GM23338 (cell line): ENCODE data around the gene ASZ1. TPM values are rescaled to one million over a fixed set of nuclear protein-coding genes. Genes with fewer than 3 reads are reported as not detected.

ENCODE experiments used
- ATAC-seq: fragments of 200-7000 bp; cut with Tn5 transposase; 3 replicates; pipeline ENCODE4 v1.9.1; 2020
- DNase-seq: peaks from one replicate; pipeline ENCODE4 v3.0.0-alpha.2; 2015; ENCODE audit warnings: low spot score
- H2AFZ ChIP-seq: fragments of 200-600 bp; sonication (generic); 2 replicates; pipeline ENCODE4 v1.8.0; 2016; ENCODE audit warnings: antibody characterized with exemption, mild to moderate bottlenecking, moderate library complexity
- H3F3A ChIP-seq: fragments of 200-600 bp; sonication (generic); replicated peaks from 2 replicates; pipeline ENCODE4 v1.8.0; 2017; ENCODE audit warnings: antibody characterized with exemption, mixed run types, low read depth
- H3K27ac ChIP-seq: fragments of 200-600 bp; sonication (generic); 2 replicates; pipeline ENCODE4 v1.6.1; 2016; ENCODE audit warnings: low read depth
- H3K27me3 ChIP-seq: fragments of 200-600 bp; sonication (generic); 2 replicates; pipeline ENCODE4 v1.8.0; 2016; ENCODE audit warnings: mild to moderate bottlenecking, mixed run types, moderate library complexity; ENCODE audit not compliant: insufficient read depth
- H3K36me3 ChIP-seq: fragments of 200-600 bp; sonication (generic); 2 replicates; pipeline ENCODE4 v1.8.0; 2016; ENCODE audit warnings: mild to moderate bottlenecking; ENCODE audit not compliant: insufficient read depth
- H3K4me1 ChIP-seq: fragments of 200-600 bp; sonication (generic); 2 replicates; pipeline ENCODE4 v1.8.0; 2016; ENCODE audit warnings: mild to moderate bottlenecking, moderate library complexity; ENCODE audit not compliant: insufficient read depth
- H3K4me2 ChIP-seq: fragments of 200-600 bp; sonication (generic); 2 replicates; pipeline ENCODE4 v1.7.1; 2017; ENCODE audit warnings: mixed run types
- H3K4me3 ChIP-seq: fragments of 200-600 bp; sonication (generic); 2 replicates; pipeline ENCODE4 v1.6.1; 2016; ENCODE audit warnings: mixed run types
- H3K79me2 ChIP-seq: fragments of 200-600 bp; sonication (generic); replicated peaks from 2 replicates; pipeline ENCODE4 v1.8.0; 2017; ENCODE audit warnings: mild to moderate bottlenecking; ENCODE audit not compliant: insufficient read depth
- H3K9me2 ChIP-seq: fragments of 200-600 bp; sonication (generic); 2 replicates; pipeline ENCODE4 v1.8.0; 2017; ENCODE audit not compliant: insufficient read depth
- H4K20me1 ChIP-seq: fragments of 200-600 bp; sonication (generic); replicated peaks from 2 replicates; pipeline ENCODE4 v1.8.0; 2017; ENCODE audit warnings: mild to moderate bottlenecking; ENCODE audit not compliant: insufficient read depth
- H3K27ac Mint-ChIP-seq: 2 replicates; pipeline ENCODE4 v1.8.0; 2020; ENCODE audit warnings: inconsistent platforms, mild to moderate bottlenecking, moderate library complexity, mixed read lengths
- H3K27me3 Mint-ChIP-seq: 3 replicates; pipeline ENCODE4 v1.8.0; 2022; ENCODE audit warnings: low read depth, mild to moderate bottlenecking, moderate library complexity, mixed read lengths, inconsistent platforms; ENCODE audit not compliant: insufficient read depth, poor library complexity
- H3K36me3 Mint-ChIP-seq: 3 replicates; pipeline ENCODE4 v1.8.0; 2021; ENCODE audit warnings: low read depth, mild to moderate bottlenecking, inconsistent platforms, moderate library complexity, mixed read lengths
- H3K4me1 Mint-ChIP-seq: 3 replicates; pipeline ENCODE4 v1.8.0; 2020; ENCODE audit warnings: mild to moderate bottlenecking, inconsistent platforms, mixed read lengths
- H3K4me3 Mint-ChIP-seq: 3 replicates; pipeline ENCODE4 v1.8.0; 2021; ENCODE audit warnings: moderate library complexity, mild to moderate bottlenecking, inconsistent platforms, mixed read lengths
- H3K9me3 Mint-ChIP-seq: 3 replicates; pipeline ENCODE4 v1.8.0; 2020; ENCODE audit warnings: moderate library complexity, mild to moderate bottlenecking, inconsistent platforms, mixed read lengths
- CREB1 ChIP-seq: fragments of 250-450 bp; sonication (Bioruptor Pico); IDR thresholded peaks from 2 replicates; pipeline ENCODE4 v1.5.0; 2020; ENCODE audit warnings: low read depth, mild to moderate bottlenecking, moderate library complexity
- EZH2 ChIP-seq: fragments of 200-600 bp; sonication (generic); IDR thresholded peaks from one replicate; pipeline ENCODE4 v1.8.0; 2017; ENCODE audit warnings: antibody characterized with exemption, mild to moderate bottlenecking, low read depth; ENCODE audit not compliant: unreplicated experiment
- EZH2phosphoT487 ChIP-seq: fragments of 200-600 bp; sonication (generic); IDR thresholded peaks from one replicate; pipeline ENCODE4 v1.8.1; 2018; ENCODE audit warnings: antibody characterized with exemption; ENCODE audit not compliant: unreplicated experiment
- JUNB ChIP-seq: IDR thresholded peaks from one replicate; pipeline ENCODE4 v1.6.1; 2016; ENCODE audit warnings: antibody characterized with exemption; ENCODE audit not compliant: unreplicated experiment
- NANOG ChIP-seq: IDR thresholded peaks from 2 replicates; pipeline ENCODE4 v1.6.1; 2016; ENCODE audit warnings: antibody characterized with exemption, borderline replicate concordance
- POLR2AphosphoS5 ChIP-seq: IDR thresholded peaks from 2 replicates; pipeline ENCODE4 v1.6.1; 2016; ENCODE audit warnings: antibody characterized with exemption, low read depth
- STAT1 ChIP-seq: IDR thresholded peaks from one replicate; pipeline ENCODE4 v1.6.1; 2016; ENCODE audit warnings: antibody characterized with exemption; ENCODE audit not compliant: unreplicated experiment
- ZNF114 ChIP-seq: fragments of 250-450 bp; sonication (Bioruptor Pico); IDR thresholded peaks from 2 replicates; pipeline ENCODE4 v1.5.0; 2020; ENCODE audit warnings: mild to moderate bottlenecking, moderate library complexity
- ZNF331 ChIP-seq: fragments of 250-450 bp; sonication (Bioruptor Pico); IDR thresholded peaks from 2 replicates; pipeline ENCODE4 v1.5.0; 2020; ENCODE audit warnings: low read depth, mild to moderate bottlenecking, moderate library complexity
- polyA plus RNA-seq: library from polyadenylated mRNA; unstranded; fragments of >200 nt; fragmentation: Nextera tagmentation; extraction: Ambion mirVana; gene quantifications from 2 replicates; pipeline ENCODE4 v1.2.1, GENCODE V29; 2016
- total RNA-seq: library from RNA; depleted of rRNA; stranded (reverse); fragments of >200 nt; shearing (Covaris generic); gene quantifications from 2 replicates; pipeline ENCODE4 v1.2.3, GENCODE V29; 2014
- TF ChIP-seq, protein P1 (sequence below): IDR thresholded peaks from one replicate; pipeline ENCODE4 v1.6.1; 2018; ENCODE audit warnings: antibody characterized with exemption; ENCODE audit not compliant: unreplicated experiment
- TF ChIP-seq, protein P2 (sequence below), 2 experiments: fragments of 200-600 bp in 1 of 2; sonication (generic) in 1 of 2; conservative IDR thresholded peaks; 2 replicates each; pipeline versions ENCODE4 v1.5.1 to v1.6.1; 2016 to 2017; ENCODE audit warnings: antibody characterized with exemption in 2 of 2, low read depth in 2 of 2, mild to moderate bottlenecking in 2 of 2, moderate library complexity in 1 of 2
- TF ChIP-seq, protein P3 (sequence below): fragments of 250-450 bp; sonication (Bioruptor Pico); IDR thresholded peaks from 2 replicates; pipeline ENCODE4 v1.5.0; 2020; ENCODE audit warnings: mild to moderate bottlenecking, moderate library complexity
- TF ChIP-seq, protein P4 (sequence below): IDR thresholded peaks from 2 replicates; pipeline ENCODE4 v1.6.1; 2016; ENCODE audit warnings: antibody characterized with exemption

ASZ1 gene
- total and polyA plus RNA-seq, 2 experiments from 2014 or later = not detected

DNA sequence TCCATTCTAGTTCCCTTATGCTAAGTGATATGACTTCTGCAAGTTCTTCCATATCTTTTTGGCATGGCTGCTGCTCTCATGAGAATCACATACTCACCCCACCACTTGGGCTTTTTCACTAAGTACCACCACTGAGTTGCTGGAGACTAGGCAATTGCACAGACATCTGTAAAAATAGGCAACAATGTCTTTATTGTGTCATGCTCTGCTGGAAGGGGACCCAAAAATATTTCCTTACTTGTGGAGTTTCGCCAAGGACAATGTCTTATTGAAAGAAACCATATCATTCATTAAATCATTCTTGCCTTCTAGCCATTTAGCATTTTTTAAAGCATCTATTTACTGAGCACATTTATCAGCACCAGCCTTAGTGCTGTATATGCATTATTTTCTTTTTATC lies 17.4 kb upstream of the ASZ1 start:
- TF ChIP-seq JUNB (no peak), ZNF331 (CRISPR knock-in tag) (no peak), STAT1 (no peak), EZH2phosphoT487 (no peak), POLR2AphosphoS5 (no peak), NANOG (no peak), CREB1 (CRISPR knock-in tag) (no peak), ZNF114 (no peak), EZH2 (no peak)
- TF ChIP-seq, protein P1, sequence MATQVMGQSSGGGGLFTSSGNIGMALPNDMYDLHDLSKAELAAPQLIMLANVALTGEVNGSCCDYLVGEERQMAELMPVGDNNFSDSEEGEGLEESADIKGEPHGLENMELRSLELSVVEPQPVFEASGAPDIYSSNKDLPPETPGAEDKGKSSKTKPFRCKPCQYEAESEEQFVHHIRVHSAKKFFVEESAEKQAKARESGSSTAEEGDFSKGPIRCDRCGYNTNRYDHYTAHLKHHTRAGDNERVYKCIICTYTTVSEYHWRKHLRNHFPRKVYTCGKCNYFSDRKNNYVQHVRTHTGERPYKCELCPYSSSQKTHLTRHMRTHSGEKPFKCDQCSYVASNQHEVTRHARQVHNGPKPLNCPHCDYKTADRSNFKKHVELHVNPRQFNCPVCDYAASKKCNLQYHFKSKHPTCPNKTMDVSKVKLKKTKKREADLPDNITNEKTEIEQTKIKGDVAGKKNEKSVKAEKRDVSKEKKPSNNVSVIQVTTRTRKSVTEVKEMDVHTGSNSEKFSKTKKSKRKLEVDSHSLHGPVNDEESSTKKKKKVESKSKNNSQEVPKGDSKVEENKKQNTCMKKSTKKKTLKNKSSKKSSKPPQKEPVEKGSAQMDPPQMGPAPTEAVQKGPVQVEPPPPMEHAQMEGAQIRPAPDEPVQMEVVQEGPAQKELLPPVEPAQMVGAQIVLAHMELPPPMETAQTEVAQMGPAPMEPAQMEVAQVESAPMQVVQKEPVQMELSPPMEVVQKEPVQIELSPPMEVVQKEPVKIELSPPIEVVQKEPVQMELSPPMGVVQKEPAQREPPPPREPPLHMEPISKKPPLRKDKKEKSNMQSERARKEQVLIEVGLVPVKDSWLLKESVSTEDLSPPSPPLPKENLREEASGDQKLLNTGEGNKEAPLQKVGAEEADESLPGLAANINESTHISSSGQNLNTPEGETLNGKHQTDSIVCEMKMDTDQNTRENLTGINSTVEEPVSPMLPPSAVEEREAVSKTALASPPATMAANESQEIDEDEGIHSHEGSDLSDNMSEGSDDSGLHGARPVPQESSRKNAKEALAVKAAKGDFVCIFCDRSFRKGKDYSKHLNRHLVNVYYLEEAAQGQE = no peak
- TF ChIP-seq, protein P2, sequence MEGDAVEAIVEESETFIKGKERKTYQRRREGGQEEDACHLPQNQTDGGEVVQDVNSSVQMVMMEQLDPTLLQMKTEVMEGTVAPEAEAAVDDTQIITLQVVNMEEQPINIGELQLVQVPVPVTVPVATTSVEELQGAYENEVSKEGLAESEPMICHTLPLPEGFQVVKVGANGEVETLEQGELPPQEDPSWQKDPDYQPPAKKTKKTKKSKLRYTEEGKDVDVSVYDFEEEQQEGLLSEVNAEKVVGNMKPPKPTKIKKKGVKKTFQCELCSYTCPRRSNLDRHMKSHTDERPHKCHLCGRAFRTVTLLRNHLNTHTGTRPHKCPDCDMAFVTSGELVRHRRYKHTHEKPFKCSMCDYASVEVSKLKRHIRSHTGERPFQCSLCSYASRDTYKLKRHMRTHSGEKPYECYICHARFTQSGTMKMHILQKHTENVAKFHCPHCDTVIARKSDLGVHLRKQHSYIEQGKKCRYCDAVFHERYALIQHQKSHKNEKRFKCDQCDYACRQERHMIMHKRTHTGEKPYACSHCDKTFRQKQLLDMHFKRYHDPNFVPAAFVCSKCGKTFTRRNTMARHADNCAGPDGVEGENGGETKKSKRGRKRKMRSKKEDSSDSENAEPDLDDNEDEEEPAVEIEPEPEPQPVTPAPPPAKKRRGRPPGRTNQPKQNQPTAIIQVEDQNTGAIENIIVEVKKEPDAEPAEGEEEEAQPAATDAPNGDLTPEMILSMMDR (conservative IDR thresholded peaks at IDR 0.05; ENCODE audit: low read depth in 2 of 2) = no peak
- TF ChIP-seq, protein P3, sequence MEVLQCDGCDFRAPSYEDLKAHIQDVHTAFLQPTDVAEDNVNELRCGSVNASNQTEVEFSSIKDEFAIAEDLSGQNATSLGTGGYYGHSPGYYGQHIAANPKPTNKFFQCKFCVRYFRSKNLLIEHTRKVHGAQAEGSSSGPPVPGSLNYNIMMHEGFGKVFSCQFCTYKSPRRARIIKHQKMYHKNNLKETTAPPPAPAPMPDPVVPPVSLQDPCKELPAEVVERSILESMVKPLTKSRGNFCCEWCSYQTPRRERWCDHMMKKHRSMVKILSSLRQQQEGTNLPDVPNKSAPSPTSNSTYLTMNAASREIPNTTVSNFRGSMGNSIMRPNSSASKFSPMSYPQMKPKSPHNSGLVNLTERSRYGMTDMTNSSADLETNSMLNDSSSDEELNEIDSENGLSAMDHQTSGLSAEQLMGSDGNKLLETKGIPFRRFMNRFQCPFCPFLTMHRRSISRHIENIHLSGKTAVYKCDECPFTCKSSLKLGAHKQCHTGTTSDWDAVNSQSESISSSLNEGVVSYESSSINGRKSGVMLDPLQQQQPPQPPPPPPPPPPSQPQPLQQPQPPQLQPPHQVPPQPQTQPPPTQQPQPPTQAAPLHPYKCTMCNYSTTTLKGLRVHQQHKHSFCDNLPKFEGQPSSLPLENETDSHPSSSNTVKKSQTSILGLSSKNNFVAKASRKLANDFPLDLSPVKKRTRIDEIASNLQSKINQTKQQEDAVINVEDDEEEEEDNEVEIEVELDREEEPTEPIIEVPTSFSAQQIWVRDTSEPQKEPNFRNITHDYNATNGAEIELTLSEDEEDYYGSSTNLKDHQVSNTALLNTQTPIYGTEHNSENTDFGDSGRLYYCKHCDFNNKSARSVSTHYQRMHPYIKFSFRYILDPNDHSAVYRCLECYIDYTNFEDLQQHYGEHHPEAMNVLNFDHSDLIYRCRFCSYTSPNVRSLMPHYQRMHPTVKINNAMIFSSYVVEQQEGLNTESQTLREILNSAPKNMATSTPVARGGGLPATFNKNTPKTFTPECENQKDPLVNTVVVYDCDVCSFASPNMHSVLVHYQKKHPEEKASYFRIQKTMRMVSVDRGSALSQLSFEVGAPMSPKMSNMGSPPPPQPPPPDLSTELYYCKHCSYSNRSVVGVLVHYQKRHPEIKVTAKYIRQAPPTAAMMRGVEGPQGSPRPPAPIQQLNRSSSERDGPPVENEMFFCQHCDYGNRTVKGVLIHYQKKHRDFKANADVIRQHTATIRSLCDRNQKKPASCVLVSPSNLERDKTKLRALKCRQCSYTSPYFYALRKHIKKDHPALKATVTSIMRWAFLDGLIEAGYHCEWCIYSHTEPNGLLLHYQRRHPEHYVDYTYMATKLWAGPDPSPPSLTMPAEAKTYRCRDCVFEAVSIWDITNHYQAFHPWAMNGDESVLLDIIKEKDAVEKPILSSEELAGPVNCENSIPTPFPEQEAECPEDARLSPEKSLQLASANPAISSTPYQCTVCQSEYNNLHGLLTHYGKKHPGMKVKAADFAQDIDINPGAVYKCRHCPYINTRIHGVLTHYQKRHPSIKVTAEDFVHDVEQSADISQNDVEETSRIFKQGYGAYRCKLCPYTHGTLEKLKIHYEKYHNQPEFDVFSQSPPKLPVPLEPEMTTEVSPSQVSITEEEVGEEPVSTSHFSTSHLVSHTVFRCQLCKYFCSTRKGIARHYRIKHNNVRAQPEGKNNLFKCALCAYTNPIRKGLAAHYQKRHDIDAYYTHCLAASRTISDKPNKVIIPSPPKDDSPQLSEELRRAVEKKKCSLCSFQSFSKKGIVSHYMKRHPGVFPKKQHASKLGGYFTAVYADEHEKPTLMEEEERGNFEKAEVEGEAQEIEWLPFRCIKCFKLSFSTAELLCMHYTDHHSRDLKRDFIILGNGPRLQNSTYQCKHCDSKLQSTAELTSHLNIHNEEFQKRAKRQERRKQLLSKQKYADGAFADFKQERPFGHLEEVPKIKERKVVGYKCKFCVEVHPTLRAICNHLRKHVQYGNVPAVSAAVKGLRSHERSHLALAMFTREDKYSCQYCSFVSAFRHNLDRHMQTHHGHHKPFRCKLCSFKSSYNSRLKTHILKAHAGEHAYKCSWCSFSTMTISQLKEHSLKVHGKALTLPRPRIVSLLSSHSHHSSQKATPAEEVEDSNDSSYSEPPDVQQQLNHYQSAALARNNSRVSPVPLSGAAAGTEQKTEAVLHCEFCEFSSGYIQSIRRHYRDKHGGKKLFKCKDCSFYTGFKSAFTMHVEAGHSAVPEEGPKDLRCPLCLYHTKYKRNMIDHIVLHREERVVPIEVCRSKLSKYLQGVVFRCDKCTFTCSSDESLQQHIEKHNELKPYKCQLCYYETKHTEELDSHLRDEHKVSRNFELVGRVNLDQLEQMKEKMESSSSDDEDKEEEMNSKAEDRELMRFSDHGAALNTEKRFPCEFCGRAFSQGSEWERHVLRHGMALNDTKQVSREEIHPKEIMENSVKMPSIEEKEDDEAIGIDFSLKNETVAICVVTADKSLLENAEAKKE (CRISPR knock-in tag) = no peak
- TF ChIP-seq, protein P4, sequence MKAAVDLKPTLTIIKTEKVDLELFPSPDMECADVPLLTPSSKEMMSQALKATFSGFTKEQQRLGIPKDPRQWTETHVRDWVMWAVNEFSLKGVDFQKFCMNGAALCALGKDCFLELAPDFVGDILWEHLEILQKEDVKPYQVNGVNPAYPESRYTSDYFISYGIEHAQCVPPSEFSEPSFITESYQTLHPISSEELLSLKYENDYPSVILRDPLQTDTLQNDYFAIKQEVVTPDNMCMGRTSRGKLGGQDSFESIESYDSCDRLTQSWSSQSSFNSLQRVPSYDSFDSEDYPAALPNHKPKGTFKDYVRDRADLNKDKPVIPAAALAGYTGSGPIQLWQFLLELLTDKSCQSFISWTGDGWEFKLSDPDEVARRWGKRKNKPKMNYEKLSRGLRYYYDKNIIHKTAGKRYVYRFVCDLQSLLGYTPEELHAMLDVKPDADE = no peak
- Mint-ChIP-seq H3K27ac (no peak overlapping the region), H3K27me3 (no peaks in the 10 kb centered on the region), H3K9me3 (peaks cover 4% of the 10 kb centered on the region; the same call in 2 of the 3 replicates), H3K4me1 (no peaks in the 10 kb centered on the region), H3K36me3 (peaks cover 4% of the 10 kb centered on the region; the same call in 1 of the 3 replicates), H3K4me3 (no peak overlapping the region)
- Histone ChIP-seq H3K9me2 (no peaks in the 10 kb centered on the region), H3F3A (no peaks in the 10 kb centered on the region), H3K4me2 (no peak overlapping the region), H4K20me1 (no peaks in the 10 kb centered on the region), H3K79me2 (no peaks in the 10 kb centered on the region), H3K27me3 (no peaks in the 10 kb centered on the region), H3K27ac (no peak overlapping the region), H3K4me1 (no peaks in the 10 kb centered on the region), H3K4me3 (no peak overlapping the region), H3K36me3 (no peaks in the 10 kb centered on the region), H2AFZ (no peak overlapping the region)
- no peak for DNase-seq
- no peak for ATAC-seq
